Transverse colon (tissue), 4 donors: ENCODE data around the gene OR2V2.

Experiments used
- EP300 ChIP-seq: sonication (generic); formaldehyde crosslinking; IDR thresholded peaks from one replicate; pipeline ENCODE4 v1.6.1; 2017; ENCODE audit warnings: antibody characterized with exemption, low read depth
- POLR2AphosphoS5 ChIP-seq, 3 donors: sonication (generic); formaldehyde crosslinking; IDR thresholded peaks; one replicate each; pipeline ENCODE4 v1.6.1; 2016; ENCODE audit warnings: antibody characterized with exemption in 3 of 3
- TF ChIP-seq, protein P1 (sequence below), 5 experiments: fragments of 200-600 bp in 3 of 5; fragments of 450-650 bp in 2 of 5; sonication (generic) in 3 of 5; IDR thresholded peaks; 1 replicate in 2 of 5; 2 replicates in 3 of 5; pipeline ENCODE4 v1.5.1; 2016 to 2017; ENCODE audit warnings: antibody characterized with exemption in 5 of 5, inconsistent platforms in 3 of 5, mild to moderate bottlenecking in 2 of 5, moderate library complexity in 1 of 5

DNA sequence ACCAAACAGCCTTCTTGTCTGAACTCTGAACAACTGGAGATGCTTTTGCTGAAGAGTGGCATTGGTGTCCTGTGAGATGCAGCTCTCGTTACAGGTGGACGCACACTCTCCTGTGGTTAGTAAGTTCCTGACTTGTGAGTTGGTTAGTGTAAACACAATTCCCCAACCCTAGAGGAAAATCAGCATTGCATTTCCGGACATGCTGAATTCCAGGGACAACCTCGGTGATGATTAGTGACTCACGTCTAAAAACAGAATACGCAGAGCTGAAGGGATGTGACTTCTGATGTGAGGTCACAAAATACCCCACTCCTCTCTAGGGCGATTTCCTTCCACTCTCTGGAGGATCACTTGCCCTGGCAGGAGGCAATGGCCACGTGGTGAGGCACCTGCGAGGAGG, 5.0 kb downstream of the OR2V2 start:
- TF ChIP-seq, protein P1, sequence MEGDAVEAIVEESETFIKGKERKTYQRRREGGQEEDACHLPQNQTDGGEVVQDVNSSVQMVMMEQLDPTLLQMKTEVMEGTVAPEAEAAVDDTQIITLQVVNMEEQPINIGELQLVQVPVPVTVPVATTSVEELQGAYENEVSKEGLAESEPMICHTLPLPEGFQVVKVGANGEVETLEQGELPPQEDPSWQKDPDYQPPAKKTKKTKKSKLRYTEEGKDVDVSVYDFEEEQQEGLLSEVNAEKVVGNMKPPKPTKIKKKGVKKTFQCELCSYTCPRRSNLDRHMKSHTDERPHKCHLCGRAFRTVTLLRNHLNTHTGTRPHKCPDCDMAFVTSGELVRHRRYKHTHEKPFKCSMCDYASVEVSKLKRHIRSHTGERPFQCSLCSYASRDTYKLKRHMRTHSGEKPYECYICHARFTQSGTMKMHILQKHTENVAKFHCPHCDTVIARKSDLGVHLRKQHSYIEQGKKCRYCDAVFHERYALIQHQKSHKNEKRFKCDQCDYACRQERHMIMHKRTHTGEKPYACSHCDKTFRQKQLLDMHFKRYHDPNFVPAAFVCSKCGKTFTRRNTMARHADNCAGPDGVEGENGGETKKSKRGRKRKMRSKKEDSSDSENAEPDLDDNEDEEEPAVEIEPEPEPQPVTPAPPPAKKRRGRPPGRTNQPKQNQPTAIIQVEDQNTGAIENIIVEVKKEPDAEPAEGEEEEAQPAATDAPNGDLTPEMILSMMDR (IDR thresholded peaks at IDR 0.05), result no peak
- TF ChIP-seq EP300 (no peak), POLR2AphosphoS5 (IDR thresholded peaks at IDR 0.05) (no peak)
